ENCODE measurements around the gene DLX1. TPM values are rescaled to one million over a fixed set of nuclear protein-coding genes. Genes with fewer than 3 reads are reported as not detected.

The DLX1 gene
- total RNA-seq, 1 experiment from 2014 or later = 0.77 TPM

DNA sequence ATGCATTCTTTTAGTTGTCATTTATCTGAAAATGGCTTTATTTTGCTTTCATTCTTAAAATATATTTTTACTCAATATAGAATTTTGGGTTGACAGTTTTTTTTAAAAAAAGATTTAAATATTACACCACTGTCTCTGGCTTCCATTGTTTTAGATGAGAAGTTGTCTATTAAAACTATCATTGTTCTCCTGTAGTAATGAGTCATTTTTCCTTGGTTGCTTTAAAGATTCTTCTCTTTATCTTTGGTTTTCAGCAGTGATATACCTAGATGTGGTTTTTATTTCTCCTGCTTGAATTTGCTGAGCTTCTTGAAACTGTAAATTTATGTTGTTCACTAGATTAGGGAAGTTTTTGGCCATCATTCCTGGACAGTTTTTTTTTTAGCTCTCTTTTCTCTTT, 44.1 kb downstream of the DLX1 start:
- ChIA-PET CTCF (interaction anchor here (0.6 to 1.6 kb wide), 8 partner anchors 8 to 600 kb away, joined by 3 to 8 read pairs (median 4); partner anchors contain the start of gene DYNC1I2), POLR2A (interaction anchor here (0.6 to 2.7 kb wide), 6 partner anchors 9 to 548 kb away, joined by 3 to 15 read pairs (median 3); no protein-coding TSS in a partner anchor)
- no peaks in the 10 kb centered on the region for H3K27me3 Mint-ChIP-seq (ENCODE audit: insufficient read depth, unreplicated experiment)
- no peak for DNase-seq (ENCODE audit: unreplicated experiment)
- peaks cover 5% of the 10 kb centered on the region for H3K4me1 Mint-ChIP-seq (ENCODE audit: insufficient read depth, unreplicated experiment)
- peaks cover 6% of the 10 kb centered on the region for H3K36me3 Mint-ChIP-seq (ENCODE audit: insufficient read depth, unreplicated experiment)
- no TSS peak for BruUV-seq (replicated peaks)
- H3K9me3 Mint-ChIP-seq (ENCODE audit: unreplicated experiment) = no peaks in the 10 kb centered on the region
- no peak overlapping the region for H3K27ac Mint-ChIP-seq (ENCODE audit: low read depth, unreplicated experiment)
- no peak overlapping the region for H3K4me3 Mint-ChIP-seq (ENCODE audit: unreplicated experiment)
- TF ChIP-seq, protein P1, sequence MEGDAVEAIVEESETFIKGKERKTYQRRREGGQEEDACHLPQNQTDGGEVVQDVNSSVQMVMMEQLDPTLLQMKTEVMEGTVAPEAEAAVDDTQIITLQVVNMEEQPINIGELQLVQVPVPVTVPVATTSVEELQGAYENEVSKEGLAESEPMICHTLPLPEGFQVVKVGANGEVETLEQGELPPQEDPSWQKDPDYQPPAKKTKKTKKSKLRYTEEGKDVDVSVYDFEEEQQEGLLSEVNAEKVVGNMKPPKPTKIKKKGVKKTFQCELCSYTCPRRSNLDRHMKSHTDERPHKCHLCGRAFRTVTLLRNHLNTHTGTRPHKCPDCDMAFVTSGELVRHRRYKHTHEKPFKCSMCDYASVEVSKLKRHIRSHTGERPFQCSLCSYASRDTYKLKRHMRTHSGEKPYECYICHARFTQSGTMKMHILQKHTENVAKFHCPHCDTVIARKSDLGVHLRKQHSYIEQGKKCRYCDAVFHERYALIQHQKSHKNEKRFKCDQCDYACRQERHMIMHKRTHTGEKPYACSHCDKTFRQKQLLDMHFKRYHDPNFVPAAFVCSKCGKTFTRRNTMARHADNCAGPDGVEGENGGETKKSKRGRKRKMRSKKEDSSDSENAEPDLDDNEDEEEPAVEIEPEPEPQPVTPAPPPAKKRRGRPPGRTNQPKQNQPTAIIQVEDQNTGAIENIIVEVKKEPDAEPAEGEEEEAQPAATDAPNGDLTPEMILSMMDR (IDR thresholded peaks at IDR 0.05; ENCODE audit: unreplicated experiment) = no peak
- intact Hi-C loops (cut with micrococcal nuclease) = no loop called here

DNA sequence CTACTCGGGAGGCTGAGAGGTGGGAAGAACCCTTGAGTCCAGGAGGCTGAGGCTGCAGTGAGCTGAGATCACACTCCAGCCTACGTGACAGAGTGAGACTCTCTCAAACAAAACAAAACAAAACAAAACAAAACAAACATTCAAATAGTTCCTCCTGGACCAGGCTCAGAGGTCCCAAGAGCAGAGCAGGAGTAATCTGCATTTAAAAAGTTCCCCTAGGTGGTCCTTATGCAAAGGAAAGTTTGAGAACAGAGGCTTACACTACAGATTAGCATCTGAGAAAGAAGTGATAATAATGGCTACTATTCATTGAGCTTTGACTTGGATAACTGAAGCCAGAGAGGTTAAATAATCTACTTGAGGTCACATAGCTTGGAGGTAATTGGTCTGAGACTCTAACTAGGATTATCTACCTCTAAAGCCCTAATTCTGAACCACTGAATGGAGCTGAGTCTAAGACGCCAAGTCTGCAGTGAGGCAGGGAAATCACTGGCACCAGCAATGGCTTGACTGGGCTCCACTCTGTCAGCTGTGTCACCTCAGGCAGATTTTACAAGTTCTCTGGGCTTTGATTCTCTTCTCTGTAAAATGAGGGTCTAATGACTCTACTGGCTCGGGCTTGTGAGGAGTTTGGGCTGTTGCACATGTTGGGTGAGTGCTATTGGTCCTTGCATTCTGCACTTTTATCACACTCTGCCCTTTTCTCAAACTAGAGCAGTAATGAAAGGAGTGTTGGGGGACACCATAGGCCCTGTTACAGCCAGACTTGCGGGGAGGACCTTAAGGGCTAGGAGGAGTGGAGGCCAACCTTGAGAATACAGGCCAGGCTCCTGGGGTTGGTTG, 46.6 kb downstream of the DLX1 start:
- DNase-seq (ENCODE audit: unreplicated experiment) = no peak
- ChIA-PET CTCF (interaction anchor here (0.7 to 1.3 kb wide), 2 partner anchors 321 to 427 kb away, joined by 3 read pairs; no protein-coding TSS in a partner anchor), POLR2A (interaction anchor here (1.0 kb wide), 1 partner anchor 35 kb away, joined by 3 read pairs; no protein-coding TSS in a partner anchor)
- no peaks in the 10 kb centered on the region for H3K9me3 Mint-ChIP-seq (ENCODE audit: unreplicated experiment)
- no peak overlapping the region for H3K4me3 Mint-ChIP-seq (ENCODE audit: unreplicated experiment)
- H3K36me3 Mint-ChIP-seq (ENCODE audit: insufficient read depth, unreplicated experiment) = peaks cover 6% of the 10 kb centered on the region
- peaks cover 8% of the 10 kb centered on the region for H3K4me1 Mint-ChIP-seq (ENCODE audit: insufficient read depth, unreplicated experiment)
- H3K27me3 Mint-ChIP-seq (ENCODE audit: insufficient read depth, unreplicated experiment) = no peaks in the 10 kb centered on the region
- no TSS peak for BruUV-seq (replicated peaks)
- TF ChIP-seq, protein P1 (IDR thresholded peaks at IDR 0.05; ENCODE audit: unreplicated experiment) = no peak
- intact Hi-C loops (cut with micrococcal nuclease) = no loop called here
- H3K27ac Mint-ChIP-seq (ENCODE audit: low read depth, unreplicated experiment) = peak overlapping the region; percentile 27

DNA sequence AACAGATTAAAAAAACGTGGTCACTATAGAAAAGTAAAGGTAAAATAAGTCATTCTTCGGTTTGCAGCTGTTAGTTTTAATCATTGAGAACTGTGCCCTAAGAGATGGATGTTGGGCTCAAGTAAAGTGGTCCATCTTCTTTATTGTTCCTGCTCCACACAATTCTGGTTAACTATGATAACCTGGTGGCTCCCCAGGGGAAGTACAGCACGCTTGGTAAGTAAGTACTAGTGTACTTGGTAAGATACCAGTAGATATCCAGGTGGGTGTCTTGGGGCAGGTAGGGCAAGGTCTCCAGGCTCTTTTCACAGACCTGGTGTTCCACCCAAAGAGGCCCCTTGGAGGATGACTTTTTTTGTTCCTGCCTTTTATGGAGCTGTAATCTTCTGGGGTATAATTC, 49.0 kb downstream of the DLX1 start:
- no peaks in the 10 kb centered on the region for H3K9me3 Mint-ChIP-seq (ENCODE audit: unreplicated experiment)
- no peaks in the 10 kb centered on the region for H3K27me3 Mint-ChIP-seq (ENCODE audit: insufficient read depth, unreplicated experiment)
- H3K4me3 Mint-ChIP-seq (ENCODE audit: unreplicated experiment) = no peak overlapping the region
- H3K27ac Mint-ChIP-seq (ENCODE audit: low read depth, unreplicated experiment) = no peak overlapping the region
- TF ChIP-seq, protein P1 (IDR thresholded peaks at IDR 0.05; ENCODE audit: unreplicated experiment) = no peak
- H3K36me3 Mint-ChIP-seq (ENCODE audit: insufficient read depth, unreplicated experiment) = no peaks in the 10 kb centered on the region
- ChIA-PET CTCF (interaction anchor here (0.9 kb wide), 1 partner anchor 294 kb away, joined by 5 read pairs; no protein-coding TSS in a partner anchor), POLR2A (interaction anchor here (0.6 kb wide), 1 partner anchor 527 kb away, joined by 3 read pairs; no protein-coding TSS in a partner anchor)
- intact Hi-C loops (cut with micrococcal nuclease) = no loop called here
- DNase-seq (ENCODE audit: unreplicated experiment) = no peak
- BruUV-seq (replicated peaks) = no TSS peak
- H3K4me1 Mint-ChIP-seq (ENCODE audit: insufficient read depth, unreplicated experiment) = peaks cover 10% of the 10 kb centered on the region

DNA sequence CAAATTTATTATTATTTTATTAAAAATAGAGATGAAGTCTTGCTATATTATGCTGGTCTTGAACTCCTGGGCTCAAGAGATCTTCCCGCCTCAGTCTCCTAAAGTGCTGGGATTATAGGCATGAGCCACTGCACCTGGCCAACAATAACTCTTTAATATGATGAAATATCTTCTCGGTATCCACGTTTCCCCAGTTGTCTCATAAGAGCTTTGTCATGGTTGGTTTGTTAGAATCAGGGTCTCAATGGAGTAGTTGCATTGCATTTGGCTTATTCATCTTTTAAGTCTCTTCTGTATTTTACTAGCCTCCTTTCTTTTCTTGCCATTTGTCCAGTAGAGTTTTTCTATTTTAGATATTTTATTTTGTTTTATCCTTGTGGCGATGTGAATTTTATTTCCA, 50.1 kb downstream of the DLX1 start:
- Mint-ChIP-seq H3K4me1 (ENCODE audit: insufficient read depth, unreplicated experiment) (peaks cover 10% of the 10 kb centered on the region), H3K36me3 (ENCODE audit: insufficient read depth, unreplicated experiment) (no peaks in the 10 kb centered on the region), H3K27me3 (ENCODE audit: insufficient read depth, unreplicated experiment) (no peaks in the 10 kb centered on the region), H3K9me3 (ENCODE audit: unreplicated experiment) (no peaks in the 10 kb centered on the region), H3K4me3 (ENCODE audit: unreplicated experiment) (no peak overlapping the region), H3K27ac (ENCODE audit: low read depth, unreplicated experiment) (no peak overlapping the region)
- TF ChIP-seq, protein P1 (IDR thresholded peaks at IDR 0.05; ENCODE audit: unreplicated experiment) = no peak
- CTCF ChIA-PET = no interaction called here
- DNase-seq (ENCODE audit: unreplicated experiment) = no peak
- intact Hi-C loops (cut with micrococcal nuclease) = no loop called here
- POLR2A ChIA-PET = interaction anchor here (0.7 kb wide), 1 partner anchor 176 kb away, joined by 3 read pairs; no protein-coding TSS in a partner anchor
- no TSS peak for BruUV-seq (replicated peaks)
